Measurements from ENCODE around the gene YPEL2. TPM values are rescaled to one million over a fixed set of nuclear protein-coding genes. Genes with fewer than 3 reads are reported as not detected.

YPEL2 gene
- polyA plus RNA-seq, 1 of the 3 experiments (the other 2 are of a cell fraction) = 3.2 TPM

Small RNA genes lying within 50 kb of the gene (small RNA-seq; reads per million reads assigned to genes)
- 0 reads per million in 7 experiments for gene MIR4729

Other genes with a start within 250 kb of the YPEL2 start
- gene TRIM37, start 224.8 kb upstream of the YPEL2 start, polyA plus RNA-seq (2012; rRNA removed) = 20.5 and 28.5 TPM in 2 replicates
- 12.8 and 14.4 TPM in 2 replicates for gene SKA2, start 176.5 kb upstream of the YPEL2 start, polyA plus RNA-seq (2012; rRNA removed)
- 25.8 and 28.4 TPM in 2 replicates for gene PRR11, start 175.9 kb upstream of the YPEL2 start, polyA plus RNA-seq (2012; rRNA removed)
- gene SMG8, start 121.6 kb upstream of the YPEL2 start, polyA plus RNA-seq (2012; rRNA removed) = 11.2 and 15.8 TPM in 2 replicates
- gene GDPD1, start 111.1 kb upstream of the YPEL2 start, polyA plus RNA-seq (2012; rRNA removed) = 1.5 and 2.1 TPM in 2 replicates
- 33.8 and 45.5 TPM in 2 replicates for gene DHX40, start 234.0 kb downstream of the YPEL2 start, polyA plus RNA-seq (2012; rRNA removed)

Data from SK-N-SH (cell line).